ENCODE results near the gene B4GALNT4.
"Not testable (repeated sequence)": the region's sequence is repeated elsewhere in the genome, so short reads cannot be mapped to it uniquely, and the experiment has no call there.

Gene B4GALNT4

GRCh38 chr11:380996-381395 is 11.7 kb downstream of the B4GALNT4 start:
- FAIRE-seq (no peak), DNase-seq (ENCODE audit: insufficient read length, low spot score) (no peak)
- no peak for TF ChIP-seq POLR2A (IDR thresholded peaks at IDR 0.05; ENCODE audit: low read depth, low read length)

GRCh38 chr11:381501-382072 is 12.3 kb downstream of the B4GALNT4 start:
- TF ChIP-seq POLR2A (IDR thresholded peaks at IDR 0.05; ENCODE audit: low read depth, low read length): no peak
- no peak for DNase-seq (ENCODE audit: insufficient read length, low spot score)
- no peak for FAIRE-seq

- no peak for TF ChIP-seq POLR2A (IDR thresholded peaks at IDR 0.05; ENCODE audit: low read depth, low read length)
- DNase-seq (ENCODE audit: insufficient read length, low spot score) (no peak), FAIRE-seq (no peak)
Measured at GRCh38 chr11:382081-382629, 12.9 kb downstream of the B4GALNT4 start.

GRCh38 chr11:383431-383830 is 14.1 kb downstream of the B4GALNT4 start:
- no peak for DNase-seq (ENCODE audit: insufficient read length, low spot score)
- TF ChIP-seq POLR2A (IDR thresholded peaks at IDR 0.05; ENCODE audit: low read depth, low read length): no peak
- FAIRE-seq: no peak

- no peak for TF ChIP-seq POLR2A (IDR thresholded peaks at IDR 0.05; ENCODE audit: low read depth, low read length)
- no peak for DNase-seq (ENCODE audit: insufficient read length, low spot score)
- no peak for FAIRE-seq
Measured at GRCh38 chr11:384511-384910, 15.2 kb downstream of the B4GALNT4 start.

GRCh38 chr11:385594-386351 is 16.5 kb downstream of the B4GALNT4 start:
- DNase-seq (ENCODE audit: insufficient read length, low spot score): no peak
- no peak for TF ChIP-seq POLR2A (IDR thresholded peaks at IDR 0.05; ENCODE audit: low read depth, low read length)
- FAIRE-seq: no peak

GRCh38 chr11:386483-386882 is 17.2 kb downstream of the B4GALNT4 start:
- TF ChIP-seq POLR2A (IDR thresholded peaks at IDR 0.05; ENCODE audit: low read depth, low read length): no peak
- FAIRE-seq (no peak), DNase-seq (ENCODE audit: insufficient read length, low spot score) (no peak)

- no peak for TF ChIP-seq POLR2A (IDR thresholded peaks at IDR 0.05; ENCODE audit: low read depth, low read length)
- no peak for FAIRE-seq
- no peak for DNase-seq (ENCODE audit: insufficient read length, low spot score)
Measured at GRCh38 chr11:387193-387793, 18.0 kb downstream of the B4GALNT4 start.

- not testable (repeated sequence) for FAIRE-seq; DNase-seq (ENCODE audit: insufficient read length, low spot score)
Measured at GRCh38 chr11:389369-389768, 20.1 kb downstream of the B4GALNT4 start.

- FAIRE-seq (no peak), DNase-seq (ENCODE audit: insufficient read length, low spot score) (no peak)
- 0 out of 2 replicates have a peak, but pooled peaks have one; percentile 10 for TF ChIP-seq POLR2A (IDR thresholded peaks at IDR 0.05; ENCODE audit: low read depth, low read length)
Measured at GRCh38 chr11:390175-390574, 20.9 kb downstream of the B4GALNT4 start.

- FAIRE-seq (no peak), DNase-seq (ENCODE audit: insufficient read length, low spot score) (no peak)
- TF ChIP-seq POLR2A (IDR thresholded peaks at IDR 0.05; ENCODE audit: low read depth, low read length): no peak
Measured at GRCh38 chr11:391117-392017, 22.1 kb downstream of the B4GALNT4 start.

GRCh38 chr11:392102-392777 is 22.9 kb downstream of the B4GALNT4 start:
- DNase-seq (ENCODE audit: insufficient read length, low spot score): no peak
- TF ChIP-seq POLR2A (IDR thresholded peaks at IDR 0.05; ENCODE audit: low read depth, low read length): no peak
- no peak for FAIRE-seq

Data from H54 (cell line).